Gastroesophageal sphincter (tissue), 3 donors: ENCODE data around the gene ACSL5.

Experiments used
- EP300 ChIP-seq: sonication (generic); formaldehyde crosslinking; IDR thresholded peaks from one replicate; pipeline ENCODE4 v1.6.1; 2017; ENCODE audit warnings: antibody characterized with exemption, mild to moderate bottlenecking
- POLR2A ChIP-seq, 2 donors: fragments of 450-650 bp; IDR thresholded peaks; one replicate each; pipeline ENCODE4 v1.6.1; 2017; ENCODE audit warnings: antibody characterized with exemption in 2 of 2, mild to moderate bottlenecking in 2 of 2, moderate library complexity in 1 of 2
- POLR2AphosphoS5 ChIP-seq: sonication (generic); formaldehyde crosslinking; IDR thresholded peaks from one replicate; pipeline ENCODE4 v1.6.1; 2017; ENCODE audit warnings: antibody characterized with exemption
- TF ChIP-seq, protein P1 (sequence below), 4 experiments: fragments of 200-600 bp in 2 of 4; fragments of 450-650 bp in 2 of 4; sonication (generic) in 1 of 4; IDR thresholded peaks; one replicate each; pipeline ENCODE4 v1.5.1; 2017 to 2019; ENCODE audit warnings: antibody characterized with exemption in 4 of 4, mild to moderate bottlenecking in 2 of 4, moderate library complexity in 2 of 4

DNA sequence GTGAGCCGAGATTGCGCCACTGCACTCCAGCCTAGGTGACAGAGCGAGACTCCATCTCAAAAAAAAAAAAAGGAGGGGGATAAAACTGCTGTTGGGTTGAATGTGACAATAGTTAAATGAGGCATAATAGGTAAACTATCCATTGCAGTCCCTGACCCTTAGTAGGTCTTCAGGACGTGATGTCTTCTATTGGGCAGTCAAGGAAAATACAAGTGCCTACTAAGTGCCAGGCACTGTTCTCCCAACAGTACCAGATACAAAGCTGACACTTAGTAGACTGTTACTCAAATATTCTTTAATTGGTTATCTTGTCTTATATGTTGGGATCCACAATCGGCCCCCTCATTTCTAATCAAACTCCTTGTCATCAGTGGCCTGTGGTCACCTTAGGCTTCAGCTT lies 27.1 kb upstream of the ACSL5 start:
- TF ChIP-seq, protein P1, sequence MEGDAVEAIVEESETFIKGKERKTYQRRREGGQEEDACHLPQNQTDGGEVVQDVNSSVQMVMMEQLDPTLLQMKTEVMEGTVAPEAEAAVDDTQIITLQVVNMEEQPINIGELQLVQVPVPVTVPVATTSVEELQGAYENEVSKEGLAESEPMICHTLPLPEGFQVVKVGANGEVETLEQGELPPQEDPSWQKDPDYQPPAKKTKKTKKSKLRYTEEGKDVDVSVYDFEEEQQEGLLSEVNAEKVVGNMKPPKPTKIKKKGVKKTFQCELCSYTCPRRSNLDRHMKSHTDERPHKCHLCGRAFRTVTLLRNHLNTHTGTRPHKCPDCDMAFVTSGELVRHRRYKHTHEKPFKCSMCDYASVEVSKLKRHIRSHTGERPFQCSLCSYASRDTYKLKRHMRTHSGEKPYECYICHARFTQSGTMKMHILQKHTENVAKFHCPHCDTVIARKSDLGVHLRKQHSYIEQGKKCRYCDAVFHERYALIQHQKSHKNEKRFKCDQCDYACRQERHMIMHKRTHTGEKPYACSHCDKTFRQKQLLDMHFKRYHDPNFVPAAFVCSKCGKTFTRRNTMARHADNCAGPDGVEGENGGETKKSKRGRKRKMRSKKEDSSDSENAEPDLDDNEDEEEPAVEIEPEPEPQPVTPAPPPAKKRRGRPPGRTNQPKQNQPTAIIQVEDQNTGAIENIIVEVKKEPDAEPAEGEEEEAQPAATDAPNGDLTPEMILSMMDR (IDR thresholded peaks at IDR 0.05) = no peak
- no peak for TF ChIP-seq EP300
- TF ChIP-seq POLR2AphosphoS5 = no peak
- no peak for TF ChIP-seq POLR2A (IDR thresholded peaks at IDR 0.05)
